Mucosa of descending colon (tissue), 3 donors: ENCODE results near the gene ZFAND3. TPM values are rescaled to one million over a fixed set of nuclear protein-coding genes. Genes with fewer than 3 reads are reported as not detected.

Experiments
- ATAC-seq: fragments of 200-7000 bp; cut with Tn5 transposase; one replicate; pipeline ENCODE4 v1.9.1; 2020; ENCODE audit warnings: mild to moderate bottlenecking, moderate library complexity
- DNase-seq, 3 donors: peaks; one replicate each; pipeline ENCODE4 v3.0.0-alpha.2; 2020
- H3K36me3 ChIP-seq: fragments of 200-600 bp; one replicate; pipeline ENCODE4 v1.8.0; 2021; ENCODE audit warnings: low read depth, mild to moderate bottlenecking
- H3K4me1 ChIP-seq: fragments of 200-600 bp; one replicate; pipeline ENCODE4 v1.8.0; 2021; ENCODE audit warnings: low read depth, mild to moderate bottlenecking
- H3K4me3 ChIP-seq: fragments of 200-600 bp; one replicate; pipeline ENCODE4 v1.8.0; 2021; ENCODE audit warnings: mild to moderate bottlenecking
- H3K9me3 ChIP-seq: fragments of 200-600 bp; one replicate; pipeline ENCODE4 v1.8.0; 2021; ENCODE audit warnings: mild to moderate bottlenecking
- CTCF ChIP-seq: fragments of 200-600 bp; IDR thresholded peaks from one replicate; pipeline ENCODE4 v1.8.0; 2022; ENCODE audit warnings: antibody characterized with exemption, mild to moderate bottlenecking
- intact Hi-C, 2 donors: fragments of 100-400 bp; cut with DNase I in 1 of 2; cut with micrococcal nuclease in 1 of 2; formaldehyde crosslinking; loops; one replicate each; pipeline versions ENCODE4 v1.11.0 to v1.11.1; 2022; cut with DNase I, micrococcal nuclease
- total RNA-seq, 3 donors: library from RNA; stranded (reverse); fragmentation: NEBNext Ultra II Directional in 2 of 3; extraction: Animal tissue kit (Norgen Biotek cat#: 25700) in 2 of 3; gene quantifications; one replicate each; pipeline versions ENCODE4 v1.2.1 to v1.2.4, GENCODE V29; 2021 to 2023
- donor health status: DM: no; HTN: no; CAD: no; lungs with moderate emphysema.
- donor health status: DM: no; HTN: no; CAD: no.
- donor health status: DM: no; HTN: yes; CAD: no.

The ZFAND3 gene
- total RNA-seq, 3 donors from 2014 or later, result 63.9 to 84.0 (median 82.2) TPM

- no peaks in the 10 kb centered on the region for H3K36me3 ChIP-seq
- ATAC-seq, result peak; percentile 86
- no peak for TF ChIP-seq CTCF
- peak; percentile 96 to 99 (median 96) for DNase-seq
- peak overlapping the region; percentile 27 for H3K4me3 ChIP-seq
- intact Hi-C loops, result no loop called here
- no peaks in the 10 kb centered on the region for H3K9me3 ChIP-seq
- H3K4me1 ChIP-seq, result peaks cover 28% of the 10 kb centered on the region
Measured at GRCh38 chr6:37818536-37819176, 871 bp upstream of the ZFAND3 start.

GRCh38 chr6:37819802-37820717 is 533 bp downstream of the ZFAND3 start:
- Histone ChIP-seq H3K4me3 (peak overlapping the region; percentile 90), H3K36me3 (no peaks in the 10 kb centered on the region), H3K4me1 (peaks cover 39% of the 10 kb centered on the region), H3K9me3 (no peaks in the 10 kb centered on the region)
- TF ChIP-seq CTCF, result no peak
- intact Hi-C loops, result no loop called here
- ATAC-seq, result no peak
- DNase-seq, result peak; percentile 66 to 75 (median 66)

GRCh38 chr6:37820718-37821079 is 1.2 kb downstream of the ZFAND3 start:
- H3K4me1 ChIP-seq, result peaks cover 43% of the 10 kb centered on the region
- ATAC-seq (no peak), DNase-seq (no peak)
- intact Hi-C loops, result no loop called here
- no peaks in the 10 kb centered on the region for H3K9me3 ChIP-seq
- no peaks in the 10 kb centered on the region for H3K36me3 ChIP-seq
- H3K4me3 ChIP-seq, result no peak overlapping the region
- no peak for TF ChIP-seq CTCF

- H3K4me1 ChIP-seq, result peaks cover 43% of the 10 kb centered on the region
- ATAC-seq (no peak), DNase-seq (no peak)
- no peaks in the 10 kb centered on the region for H3K36me3 ChIP-seq
- no peak overlapping the region for H3K4me3 ChIP-seq
- no peak for TF ChIP-seq CTCF
- H3K9me3 ChIP-seq, result no peaks in the 10 kb centered on the region
- intact Hi-C loops, result no loop called here
Measured at GRCh38 chr6:37821446-37821845, 1.9 kb downstream of the ZFAND3 start.

- no peak for TF ChIP-seq CTCF
- Histone ChIP-seq H3K4me3 (no peak overlapping the region), H3K36me3 (no peaks in the 10 kb centered on the region), H3K9me3 (no peaks in the 10 kb centered on the region), H3K4me1 (peaks cover 54% of the 10 kb centered on the region)
- peak; percentile 60 for ATAC-seq
- intact Hi-C loops, result no loop called here
- DNase-seq, result peak; percentile 60 to 98 (median 75)
Measured at GRCh38 chr6:37822851-37823682, 3.5 kb downstream of the ZFAND3 start.
